ENCODE measurements around the gene MRPL47.

GRCh38 chr3:179551349-179552105 is 52.9 kb downstream of the MRPL47 start:
- TF ChIP-seq POLR2AphosphoS5 (IDR thresholded peaks at IDR 0.05; ENCODE audit: borderline replicate concordance, low read depth, low read length) (no peak), EZH2 (IDR thresholded peaks at IDR 0.05) (no peak), FOXP2 (optimal IDR thresholded peaks at IDR 0.05; ENCODE audit: control extremely low read depth, extremely low read length, insufficient read depth) (no peak)

Measured in SK-N-MC (cell line).